ENCODE data around the gene TMEM218.
A peak's percentile ranks its signal among the peaks of the same experiment; 100 is the strongest.
"Not testable (repeated sequence)": the region's sequence is repeated elsewhere in the genome, so short reads cannot be mapped to it uniquely, and the experiment has no call there.

TMEM218 gene

GRCh38 chr11:125128450-125128849, 17.0 kb upstream of the TMEM218 start:
- peak; percentile 68 for DNase-seq

- DNase-seq = no peak
Observed at GRCh38 chr11:125124618-125124992, 13.2 kb upstream of the TMEM218 start.

- DNase-seq = peak; percentile 60
Observed at GRCh38 chr11:125123947-125124617, 12.7 kb upstream of the TMEM218 start.

GRCh38 chr11:125123194-125123946, 11.9 kb upstream of the TMEM218 start:
- no peak for DNase-seq

GRCh38 chr11:125117429-125117828, 6.0 kb upstream of the TMEM218 start:
- no peak for DNase-seq

- no peak for DNase-seq
Observed at GRCh38 chr11:125114518-125114917, 3.1 kb upstream of the TMEM218 start.

- no peak for DNase-seq
Observed at GRCh38 chr11:125112208-125112604, 780 bp upstream of the TMEM218 start.

- DNase-seq = peak; percentile 7
Observed at GRCh38 chr11:125111001-125111342, 454 bp downstream of the TMEM218 start.

GRCh38 chr11:125110506-125110905, 920 bp downstream of the TMEM218 start:
- DNase-seq = peak; percentile 26

- peak; percentile 10 for DNase-seq
Observed at GRCh38 chr11:125108469-125108868, 3.0 kb downstream of the TMEM218 start.

GRCh38 chr11:125105926-125106325, 5.5 kb downstream of the TMEM218 start:
- DNase-seq = no peak

- no peak for DNase-seq
Observed at GRCh38 chr11:125102510-125102909, 8.9 kb downstream of the TMEM218 start.

GRCh38 chr11:125102025-125102424, 9.4 kb downstream of the TMEM218 start:
- no peak for DNase-seq

GRCh38 chr11:125101596-125101995, 9.8 kb downstream of the TMEM218 start:
- no peak for DNase-seq

- DNase-seq = no peak
Observed at GRCh38 chr11:125100136-125100535, 11.3 kb downstream of the TMEM218 start.

- DNase-seq = no peak
Observed at GRCh38 chr11:125094731-125095130, 16.7 kb downstream of the TMEM218 start.

- DNase-seq = no peak
Observed at GRCh38 chr11:125093502-125093901, 17.9 kb downstream of the TMEM218 start.

GRCh38 chr11:125092669-125093068, 18.8 kb downstream of the TMEM218 start:
- no peak for DNase-seq

- no peak for DNase-seq
Observed at GRCh38 chr11:125091877-125092664, 19.4 kb downstream of the TMEM218 start.

GRCh38 chr11:125091247-125091876, 20.1 kb downstream of the TMEM218 start:
- peak; percentile 69 for DNase-seq

- DNase-seq = no peak
Observed at GRCh38 chr11:125090816-125091215, 20.6 kb downstream of the TMEM218 start.

GRCh38 chr11:125090151-125090550, 21.3 kb downstream of the TMEM218 start:
- DNase-seq = not testable (repeated sequence)

GRCh38 chr11:125089481-125089880, 21.9 kb downstream of the TMEM218 start:
- DNase-seq = not testable (repeated sequence)
